Erythroblast (primary cell): ENCODE results near the gene ADK.

Experiments
- GATA1 ChIP-seq: IDR thresholded peaks from 2 replicates; pipeline ENCODE4 v1.6.1; 2011; ENCODE audit warnings: low read depth, mild to moderate bottlenecking, control low read depth, low read length, moderate library complexity
- POLR2A ChIP-seq: IDR thresholded peaks from 2 replicates; pipeline ENCODE4 v1.6.1; 2011; ENCODE audit warnings: mild to moderate bottlenecking, low read length

- TF ChIP-seq POLR2A (no peak), GATA1 (no peak)
Observed at GRCh38 chr10:74644738-74645137, 493.7 kb downstream of the ADK start.
